Measurements from ENCODE around the gene SLBP.

SLBP gene

DNA sequence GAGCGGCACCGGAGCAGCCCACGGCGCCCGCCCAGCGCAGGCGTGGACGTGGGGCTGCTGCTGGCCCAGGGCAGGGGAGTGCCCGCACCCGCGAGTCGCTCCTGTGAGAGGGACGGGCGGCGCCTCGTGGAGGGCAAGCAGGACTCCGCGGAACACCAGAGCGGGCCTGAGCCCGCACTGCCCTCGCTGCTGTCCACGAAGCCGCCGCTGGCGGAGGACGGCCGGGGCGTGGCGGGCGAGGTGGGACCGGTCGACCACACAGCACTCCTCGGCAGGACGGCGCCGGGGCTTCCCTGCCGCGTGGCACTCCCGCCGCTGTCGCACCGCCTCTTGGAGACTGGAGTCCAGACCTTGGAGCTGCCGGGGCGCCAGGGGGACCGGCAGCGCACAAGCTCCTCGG is 57.0 kb downstream of the SLBP start:
- no peak for DNase-seq (ENCODE audit: low read depth in 2 of 2)

DNA sequence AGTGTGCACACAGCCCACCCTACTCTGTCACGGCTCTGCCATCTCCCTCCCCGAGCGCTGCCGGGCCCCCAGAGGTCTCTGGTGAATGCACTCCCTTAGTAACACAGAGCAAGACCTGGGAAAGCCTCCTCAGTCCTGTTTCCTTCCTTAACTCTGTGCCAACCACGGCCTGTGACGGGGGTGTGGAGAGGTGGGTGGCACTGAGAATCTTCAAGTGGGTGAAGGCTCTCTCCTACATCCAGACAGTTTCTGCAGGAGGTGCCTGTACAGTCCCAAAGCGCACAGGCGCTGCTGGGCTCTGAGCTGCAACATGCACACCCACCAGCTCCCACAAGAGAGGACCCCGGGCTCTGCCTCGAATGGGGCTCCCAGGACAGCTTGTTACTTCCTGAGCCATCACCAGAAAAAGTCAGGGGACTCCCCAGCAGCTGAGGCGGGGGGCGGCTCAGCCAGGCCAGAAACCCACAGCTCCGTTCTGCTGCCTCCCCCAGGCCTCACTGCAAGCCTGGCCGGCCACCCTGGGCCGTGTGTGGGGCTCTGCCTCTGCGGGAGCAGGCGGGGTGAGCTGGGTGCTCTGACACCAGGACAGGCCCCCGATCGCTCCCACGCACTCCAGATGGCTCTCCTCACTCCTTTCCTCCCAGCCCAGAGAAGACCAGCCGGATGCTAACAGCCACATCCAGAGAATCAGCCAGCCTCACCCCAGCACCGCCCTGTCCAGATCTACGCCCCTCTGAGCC is 57.7 kb downstream of the SLBP start:
- no peak for DNase-seq (ENCODE audit: low read depth in 2 of 2)

GRCh38 chr4:1653776-1654175 is 58.3 kb downstream of the SLBP start:
- no peak for DNase-seq (ENCODE audit: low read depth in 2 of 2)

DNA sequence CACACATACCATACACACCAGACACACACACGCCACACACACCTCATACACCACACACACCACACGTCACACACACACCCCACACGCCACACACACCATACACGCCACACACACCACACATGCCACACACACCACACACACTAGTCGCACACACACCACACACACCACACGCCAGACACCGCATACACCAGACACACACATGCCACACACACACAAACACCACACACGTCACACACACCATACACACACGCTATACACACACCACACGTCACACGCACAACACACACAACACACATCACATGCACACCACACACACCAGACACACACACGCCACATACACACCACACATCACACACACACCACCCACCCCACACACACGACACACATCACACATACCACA is 60.0 kb downstream of the SLBP start:
- no peak for DNase-seq (ENCODE audit: low read depth in 2 of 2)

- no peak for DNase-seq (ENCODE audit: low read depth in 2 of 2)
These were observed 60.5 kb downstream of the SLBP start for GRCh38 chr4:1651609-1652008.

- no peak for DNase-seq (ENCODE audit: low read depth in 2 of 2)
These were observed 63.2 kb downstream of the SLBP start for GRCh38 chr4:1648962-1649361.

- no peak for DNase-seq (ENCODE audit: low read depth in 2 of 2)
These were observed 64.7 kb downstream of the SLBP start for GRCh38 chr4:1647432-1647831.

DNA sequence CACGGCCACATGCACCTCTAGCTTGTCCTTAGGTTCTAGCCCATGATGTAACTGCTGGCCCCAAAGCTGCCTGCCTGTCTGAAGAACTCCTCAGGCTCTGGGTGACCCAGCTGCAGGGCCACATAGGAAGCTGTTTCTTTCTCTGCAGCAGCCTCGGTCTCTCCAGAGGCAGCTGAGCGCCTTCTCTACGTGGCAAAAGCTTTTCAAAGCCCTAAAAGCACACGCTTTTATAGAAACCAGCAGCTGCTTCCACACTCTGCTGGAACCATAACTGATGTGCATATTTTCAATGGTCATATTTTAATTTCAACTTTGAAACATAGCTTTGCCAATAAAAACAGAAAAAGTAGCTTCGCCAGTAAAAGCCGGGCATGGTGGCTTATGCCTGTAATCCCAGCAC is 65.4 kb downstream of the SLBP start:
- no peak for DNase-seq (ENCODE audit: low read depth in 2 of 2)

DNA sequence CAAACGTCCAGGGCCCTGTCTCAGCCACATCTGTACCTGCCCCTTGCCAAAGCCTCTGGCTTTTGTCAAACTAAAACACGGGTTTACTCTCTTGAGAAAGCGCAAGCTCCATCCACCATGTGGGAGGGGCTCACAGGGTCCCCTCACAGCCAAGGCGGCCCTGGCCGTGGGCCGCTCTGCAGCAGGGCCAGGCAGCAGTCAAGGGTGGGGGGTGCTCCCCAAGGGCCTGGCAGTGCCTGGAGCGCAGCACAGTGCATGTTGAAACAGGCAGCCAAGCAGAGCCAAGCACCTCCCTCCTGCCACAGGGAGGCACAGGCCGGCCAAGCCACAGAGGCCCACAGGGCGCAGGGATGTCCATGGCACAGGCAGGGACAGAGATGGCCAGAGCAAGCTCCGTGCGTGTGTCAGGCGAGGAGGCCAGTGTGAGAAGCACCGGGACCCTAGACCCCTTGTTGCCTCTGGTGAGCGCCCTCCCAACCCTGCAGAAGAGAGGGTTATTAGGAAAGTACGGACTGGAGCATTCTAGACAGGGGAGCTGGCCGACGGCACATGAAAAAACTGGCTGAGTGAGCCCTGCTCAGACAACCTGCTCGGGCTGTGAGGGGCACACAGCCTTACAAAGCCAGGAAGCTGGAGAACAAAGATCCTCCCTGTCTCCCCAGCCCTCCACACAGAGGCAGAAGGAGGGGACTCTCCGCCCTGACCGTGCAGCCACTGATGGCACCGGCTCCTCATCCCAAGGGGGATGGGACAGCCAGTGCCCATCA is 67.0 kb downstream of the SLBP start:
- no peak for DNase-seq (ENCODE audit: low read depth in 2 of 2)

- no peak for DNase-seq (ENCODE audit: low read depth in 2 of 2)
These were observed 68.0 kb downstream of the SLBP start for GRCh38 chr4:1643971-1644735.

Measured in activated CD8-positive, alpha-beta memory T cell treated with anti-CD3 and anti-CD28 coated beads for 4 hours (primary cell).